Measurements from ENCODE around the gene CD86.

GRCh38 chr3:122030381-122031122 lies 24.6 kb upstream of the CD86 start:
- TF ChIP-seq CTCF (IDR thresholded peaks at IDR 0.05) (no peak), POLR2AphosphoS5 (IDR thresholded peaks at IDR 0.05) (no peak), POLR2A (IDR thresholded peaks at IDR 0.05; ENCODE audit: low read depth) (no peak)

Data from esophagus muscularis mucosa (tissue), 3 donors.